ENCODE data around the gene DCLK2. TPM values are rescaled to one million over a fixed set of nuclear protein-coding genes. Genes with fewer than 3 reads are reported as not detected.

The DCLK2 gene
- total and polyA plus RNA-seq, 12 donors, result 4.1 to 33.4 (median 16.7) TPM

- H3K36me3 ChIP-seq, result peaks cover 0 to 4% (median 0%) of the 10 kb centered on the region in 9 donors
- H3K27me3 ChIP-seq, result no peaks in the 10 kb centered on the region
- WGBS, 2 donors, result 88 to 91% methylated on average over 5 of the region's 5 CpGs
- H3K4me3 ChIP-seq, result no peak overlapping the region
- no peak overlapping the region for H3K27ac ChIP-seq
- ATAC-seq, result no peak
- no peak for DNase-seq
- no peaks in the 10 kb centered on the region for H3K9me3 ChIP-seq
- intact Hi-C loops (cut with DNase I), result loop anchor here in 3 of 10 donors (10.0 kb wide), 2 partner anchors 142 to 202 kb away; partner anchors contain the start of gene DCLK2 (in 1 of the 3)
- TF ChIP-seq, protein P1, sequence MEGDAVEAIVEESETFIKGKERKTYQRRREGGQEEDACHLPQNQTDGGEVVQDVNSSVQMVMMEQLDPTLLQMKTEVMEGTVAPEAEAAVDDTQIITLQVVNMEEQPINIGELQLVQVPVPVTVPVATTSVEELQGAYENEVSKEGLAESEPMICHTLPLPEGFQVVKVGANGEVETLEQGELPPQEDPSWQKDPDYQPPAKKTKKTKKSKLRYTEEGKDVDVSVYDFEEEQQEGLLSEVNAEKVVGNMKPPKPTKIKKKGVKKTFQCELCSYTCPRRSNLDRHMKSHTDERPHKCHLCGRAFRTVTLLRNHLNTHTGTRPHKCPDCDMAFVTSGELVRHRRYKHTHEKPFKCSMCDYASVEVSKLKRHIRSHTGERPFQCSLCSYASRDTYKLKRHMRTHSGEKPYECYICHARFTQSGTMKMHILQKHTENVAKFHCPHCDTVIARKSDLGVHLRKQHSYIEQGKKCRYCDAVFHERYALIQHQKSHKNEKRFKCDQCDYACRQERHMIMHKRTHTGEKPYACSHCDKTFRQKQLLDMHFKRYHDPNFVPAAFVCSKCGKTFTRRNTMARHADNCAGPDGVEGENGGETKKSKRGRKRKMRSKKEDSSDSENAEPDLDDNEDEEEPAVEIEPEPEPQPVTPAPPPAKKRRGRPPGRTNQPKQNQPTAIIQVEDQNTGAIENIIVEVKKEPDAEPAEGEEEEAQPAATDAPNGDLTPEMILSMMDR (IDR thresholded peaks at IDR 0.05), result no peak
- peaks cover 0 to 30% (median 9%) of the 10 kb centered on the region in 9 donors for H3K4me1 ChIP-seq
Observed at GRCh38 chr4:150216726-150217125, 138.5 kb downstream of the DCLK2 start.

DNA sequence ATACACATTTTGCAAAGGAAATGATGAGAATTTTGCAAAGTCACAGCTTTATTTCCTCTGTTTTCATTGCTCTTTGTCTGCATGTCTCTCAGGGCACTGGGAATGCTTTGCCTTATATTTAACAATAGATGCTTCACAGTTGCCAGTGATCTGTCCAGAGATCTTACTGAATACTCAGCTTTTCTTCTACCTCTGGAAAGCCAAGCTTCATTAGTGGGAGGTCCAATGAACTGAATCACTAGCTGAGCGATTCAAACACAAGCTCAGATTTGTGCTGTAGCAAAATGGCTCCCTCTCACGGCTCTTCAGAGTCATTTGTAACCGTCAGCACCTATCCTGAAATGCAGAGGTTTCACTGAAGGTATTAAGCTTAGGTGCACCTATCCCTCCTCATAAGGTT is 138.9 kb downstream of the DCLK2 start:
- 35 to 47% methylated on average over 3 of the region's 3 CpGs for WGBS, 2 donors
- no peaks in the 10 kb centered on the region for H3K27me3 ChIP-seq
- no peak overlapping the region for H3K4me3 ChIP-seq
- H3K27ac ChIP-seq, result no peak overlapping the region
- ATAC-seq (peak in 7 of 8 donors; percentile 34 to 77 (median 71)), DNase-seq (no peak)
- peaks cover 0 to 26% (median 9%) of the 10 kb centered on the region in 9 donors for H3K4me1 ChIP-seq
- intact Hi-C loops (cut with DNase I), result loop anchor here in 3 of 10 donors (10.0 kb wide), 2 partner anchors 142 to 202 kb away; partner anchors contain the start of gene DCLK2 (in 1 of the 3)
- TF ChIP-seq, protein P1 (IDR thresholded peaks at IDR 0.05), result peak in 7 of 9 donors; percentile 11 to 52 (median 36)
- H3K9me3 ChIP-seq, result no peaks in the 10 kb centered on the region
- peaks cover 0 to 7% (median 0%) of the 10 kb centered on the region in 9 donors for H3K36me3 ChIP-seq

DNA sequence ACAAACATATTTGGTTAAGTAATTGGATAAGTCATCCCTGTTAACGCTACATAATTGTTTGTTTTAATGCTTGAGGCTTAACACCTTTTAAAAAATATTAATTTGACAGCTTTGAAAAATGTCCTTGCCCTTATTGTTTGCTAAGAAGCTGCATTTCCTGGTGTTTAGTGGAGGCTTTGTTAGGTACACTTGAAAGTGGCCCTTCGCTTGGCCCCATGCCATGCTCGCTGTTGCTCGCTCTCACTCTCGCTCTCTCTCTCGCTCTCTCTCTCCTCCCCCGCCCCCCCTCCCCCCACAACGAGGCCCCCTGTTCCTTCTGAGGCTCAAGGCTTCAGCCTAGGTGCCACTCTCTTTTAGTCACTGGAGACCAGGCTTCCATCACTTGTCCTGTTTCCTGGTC is 139.6 kb downstream of the DCLK2 start:
- H3K4me3 ChIP-seq, result no peak overlapping the region
- peaks cover 0 to 13% (median 0%) of the 10 kb centered on the region in 9 donors for H3K36me3 ChIP-seq
- H3K27ac ChIP-seq, result no peak overlapping the region
- DNase-seq, result peak in 1 of 2 donors; percentile 25
- WGBS, 2 donors, result 55 to 64% methylated on average over 8 of the region's 8 CpGs
- H3K4me1 ChIP-seq, result peaks cover 0 to 21% (median 9%) of the 10 kb centered on the region in 9 donors
- no peaks in the 10 kb centered on the region for H3K27me3 ChIP-seq
- ATAC-seq, result peak in 1 of 8 donors; percentile 29
- H3K9me3 ChIP-seq, result no peaks in the 10 kb centered on the region
- TF ChIP-seq, protein P1 (IDR thresholded peaks at IDR 0.05), result no peak
- intact Hi-C loops (cut with DNase I), result loop anchor here in 3 of 10 donors (10.0 kb wide), 2 partner anchors 143 to 203 kb away; partner anchors contain the start of gene DCLK2 (in 1 of the 3)

DNA sequence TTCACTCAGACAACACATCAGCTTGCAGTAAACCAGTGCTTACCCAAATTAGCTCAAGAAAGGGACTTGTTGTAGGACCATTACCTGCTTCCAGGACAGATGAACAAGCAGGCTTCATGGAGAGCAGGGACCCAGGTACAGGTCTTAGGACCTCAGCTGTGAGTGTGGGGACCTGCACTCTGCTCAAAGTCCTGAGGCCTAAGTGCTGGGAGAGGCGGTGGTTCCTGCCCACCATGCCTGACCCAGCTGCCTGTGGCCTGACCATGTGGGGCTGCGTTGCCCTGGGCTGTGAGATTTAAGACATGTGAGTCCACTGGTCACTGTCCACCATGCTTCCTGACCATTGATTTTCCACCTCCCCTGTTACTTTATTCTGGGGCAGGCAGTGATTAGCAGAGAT is 140.2 kb downstream of the DCLK2 start:
- no peaks in the 10 kb centered on the region for H3K9me3 ChIP-seq
- peak in 2 of 8 donors; percentile 6 to 39 for ATAC-seq
- H3K36me3 ChIP-seq, result peaks cover 0 to 18% (median 0%) of the 10 kb centered on the region in 9 donors
- DNase-seq, result no peak
- no peak overlapping the region for H3K27ac ChIP-seq
- peaks cover 0 to 19% (median 4%) of the 10 kb centered on the region in 9 donors for H3K4me1 ChIP-seq
- intact Hi-C loops (cut with DNase I), result loop anchor here in 3 of 10 donors (10.0 kb wide), 2 partner anchors 144 to 204 kb away; partner anchors contain the start of gene DCLK2 (in 1 of the 3)
- no peak overlapping the region for H3K4me3 ChIP-seq
- TF ChIP-seq, protein P1 (IDR thresholded peaks at IDR 0.05), result no peak
- WGBS, 2 donors, result 97 to 100% methylated on average over 2 of the region's 2 CpGs
- no peaks in the 10 kb centered on the region for H3K27me3 ChIP-seq

Measured in heart right ventricle (tissue), 16 donors.